Activated gamma-delta T cell treated with anti-CD3 and anti-CD28 coated beads, Interleukin-2, amount 50 U/mL, for 16 hours (primary cell): ENCODE data around the gene RPS3A.
"Not testable (repeated sequence)": the region's sequence is repeated elsewhere in the genome, so short reads cannot be mapped to it uniquely, and the experiment has no call there.

Experiments
- DNase-seq: peaks from one replicate; pipeline ENCODE4 v3.0.0-alpha.2; 2020; ENCODE audit warnings: low read depth

RPS3A gene

GRCh38 chr4:151114986-151115385 lies 15.6 kb downstream of the RPS3A start:
- DNase-seq = no peak

GRCh38 chr4:151117371-151117962 lies 18.0 kb downstream of the RPS3A start:
- DNase-seq = no peak

GRCh38 chr4:151129796-151130195 lies 30.4 kb downstream of the RPS3A start:
- no peak for DNase-seq

- no peak for DNase-seq
These were observed 33.9 kb downstream of the RPS3A start for GRCh38 chr4:151133311-151133710.

- DNase-seq = not testable (repeated sequence)
These were observed 36.6 kb downstream of the RPS3A start for GRCh38 chr4:151136048-151136447.

GRCh38 chr4:151139814-151140213 lies 40.4 kb downstream of the RPS3A start:
- no peak for DNase-seq

- no peak for DNase-seq
These were observed 43.3 kb downstream of the RPS3A start for GRCh38 chr4:151142758-151143157.

GRCh38 chr4:151143162-151143561 lies 43.7 kb downstream of the RPS3A start:
- DNase-seq = no peak

GRCh38 chr4:151143811-151144210 lies 44.4 kb downstream of the RPS3A start:
- no peak for DNase-seq

GRCh38 chr4:151144329-151145072 lies 45.1 kb downstream of the RPS3A start:
- no peak for DNase-seq

GRCh38 chr4:151147000-151147399 lies 47.6 kb downstream of the RPS3A start:
- no peak for DNase-seq

- DNase-seq = no peak
These were observed 48.8 kb downstream of the RPS3A start for GRCh38 chr4:151148261-151148660.

- DNase-seq = no peak
These were observed 51.6 kb downstream of the RPS3A start for GRCh38 chr4:151150821-151151580.

- DNase-seq = no peak
These were observed 52.6 kb downstream of the RPS3A start for GRCh38 chr4:151152028-151152427.

GRCh38 chr4:151153585-151153984 lies 54.2 kb downstream of the RPS3A start:
- DNase-seq = no peak
